HG03457 (cell line): ENCODE data around the gene LCNL1.

ENCODE experiments used
- ATAC-seq: cut with Tn5 transposase; IDR thresholded peaks from one replicate; pipeline ENCODE4 v1.9.1; 2021; ENCODE audit warnings: moderate number of reproducible peaks; ENCODE audit not compliant: unreplicated experiment

The LCNL1 gene

GRCh38 chr9:136982232-136983051 lies at the start of gene LCNL1:
Gene LCNL1 (plus strand): TSS chr9:136982993. CDS start chr9:136983587, 594 bp downstream.
- ATAC-seq: no peak

- no peak for ATAC-seq
Observed at GRCh38 chr9:136934277-136934676, 48.5 kb upstream of the LCNL1 start.

- no peak for ATAC-seq
Observed at GRCh38 chr9:136935651-136936050, 47.1 kb upstream of the LCNL1 start.

GRCh38 chr9:136936645-136937170 lies 46.1 kb upstream of the LCNL1 start:
- ATAC-seq: no peak

GRCh38 chr9:136937186-136938001 lies 45.4 kb upstream of the LCNL1 start:
- no peak for ATAC-seq

GRCh38 chr9:136939431-136939995 lies 43.3 kb upstream of the LCNL1 start:
- no peak for ATAC-seq

- ATAC-seq: no peak
Observed at GRCh38 chr9:136939996-136940525, 42.7 kb upstream of the LCNL1 start.

GRCh38 chr9:136940526-136941230 lies 42.1 kb upstream of the LCNL1 start:
- no peak for ATAC-seq

GRCh38 chr9:136941231-136942111 lies 41.3 kb upstream of the LCNL1 start:
- no peak for ATAC-seq

GRCh38 chr9:136942112-136942880 lies 40.5 kb upstream of the LCNL1 start:
- no peak for ATAC-seq

GRCh38 chr9:136942881-136943230 lies 39.9 kb upstream of the LCNL1 start:
- no peak for ATAC-seq

GRCh38 chr9:136943291-136944211 lies 39.2 kb upstream of the LCNL1 start:
- ATAC-seq: no peak

GRCh38 chr9:136944212-136944518 lies 38.6 kb upstream of the LCNL1 start:
- no peak for ATAC-seq

GRCh38 chr9:136944519-136945332 lies 38.1 kb upstream of the LCNL1 start, which contains the start of the genes C8G and FBXW5:
Gene C8G (plus strand): TSS chr9:136945243. CDS start chr9:136945321, 78 bp downstream.
Gene FBXW5 (minus strand): TSS chr9:136944738. CDS start chr9:136944083, 655 bp downstream.
- peak; percentile 47 for ATAC-seq

GRCh38 chr9:136945333-136946227 lies 37.2 kb upstream of the LCNL1 start:
- ATAC-seq: no peak
